Cardiac atrium fibroblast (primary cell): ENCODE measurements around the gene OPTC. TPM values are rescaled to one million over a fixed set of nuclear protein-coding genes. Genes with fewer than 3 reads are reported as not detected.

Experiments
- total RNA-seq: library from RNA; depleted of rRNA; stranded (reverse); fragments of >200 nt; gene quantifications from 2 replicates; pipeline ENCODE4 v1.2.3, GENCODE V29; 2015

OPTC gene, protein sequence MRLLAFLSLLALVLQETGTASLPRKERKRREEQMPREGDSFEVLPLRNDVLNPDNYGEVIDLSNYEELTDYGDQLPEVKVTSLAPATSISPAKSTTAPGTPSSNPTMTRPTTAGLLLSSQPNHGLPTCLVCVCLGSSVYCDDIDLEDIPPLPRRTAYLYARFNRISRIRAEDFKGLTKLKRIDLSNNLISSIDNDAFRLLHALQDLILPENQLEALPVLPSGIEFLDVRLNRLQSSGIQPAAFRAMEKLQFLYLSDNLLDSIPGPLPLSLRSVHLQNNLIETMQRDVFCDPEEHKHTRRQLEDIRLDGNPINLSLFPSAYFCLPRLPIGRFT
- total RNA-seq, result not detected in 2 replicates

DNA sequence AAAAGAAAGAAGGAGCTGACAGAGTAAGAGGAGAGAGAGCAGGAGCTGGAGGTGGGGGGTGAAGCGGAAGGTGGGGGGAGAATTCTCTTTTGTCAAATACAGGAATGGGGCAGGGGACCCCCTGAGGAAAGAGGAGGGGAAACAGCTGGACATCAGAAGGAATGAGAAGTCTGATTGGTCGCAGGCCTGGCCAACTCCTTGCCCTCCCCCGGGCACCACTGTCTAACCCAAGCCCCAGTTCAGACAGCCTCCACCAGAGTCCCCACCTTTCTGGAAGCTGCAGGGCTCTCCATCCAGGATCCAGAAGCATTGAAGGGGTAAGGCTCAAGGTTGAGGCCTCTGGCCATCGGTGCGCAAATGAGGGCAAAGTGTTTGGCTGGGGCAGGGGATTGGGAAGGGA lies at the start of gene OPTC:
OPTC (plus strand) TSS at position 253 of the 400 bp plus-strand sequence. CDS start 1,853 bp downstream, outside the sequence.

DNA sequence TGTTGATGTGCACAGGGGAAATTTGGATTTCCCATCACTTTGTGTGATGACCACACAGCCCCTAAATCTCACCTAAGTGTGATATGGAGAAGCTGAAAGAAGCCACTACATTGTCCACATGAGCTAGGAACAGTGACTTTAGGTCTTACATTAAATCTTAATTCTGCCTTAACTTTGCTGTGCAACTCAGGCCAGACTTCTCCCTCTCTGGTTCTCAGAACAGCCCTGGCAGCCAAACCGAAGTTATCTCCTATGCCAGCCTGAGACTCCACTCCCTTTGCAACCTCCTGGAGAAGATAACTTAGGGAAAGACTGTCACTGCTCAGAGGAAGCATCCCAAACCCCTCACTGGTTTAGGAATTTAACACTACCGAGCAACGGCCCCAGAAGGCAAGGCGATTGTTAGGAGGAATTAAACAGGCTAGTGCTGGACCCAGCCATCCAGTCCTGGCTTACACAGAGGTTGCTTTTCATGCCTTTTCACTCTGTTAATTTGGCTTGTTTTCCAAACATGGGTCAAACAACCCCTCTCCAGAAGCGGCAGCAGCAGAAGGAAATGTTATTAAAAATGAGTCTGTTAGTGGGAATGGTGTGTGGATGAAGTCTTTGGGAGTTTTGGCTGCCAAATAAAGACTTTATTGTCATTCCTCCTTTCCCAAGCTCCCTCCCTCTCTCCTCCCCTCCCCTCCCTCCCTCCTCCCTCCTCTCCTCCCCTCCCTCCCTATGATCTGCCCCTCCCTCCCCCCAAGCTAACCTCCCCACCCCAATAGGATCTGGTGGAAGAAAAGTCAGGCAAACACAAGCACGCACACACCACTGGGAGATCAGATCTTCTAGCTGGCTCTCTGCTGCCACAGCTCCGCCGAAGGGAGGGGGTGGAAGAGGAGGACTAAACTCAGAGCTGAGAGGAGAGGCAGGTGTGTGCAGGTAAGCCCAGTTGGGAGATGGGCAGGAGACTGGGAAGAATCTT lies 18.7 kb upstream of the OPTC start, which contains the start of gene PRELP:
PRELP (plus strand) TSS at position 795 of the 970 bp plus-strand sequence. CDS start 7,379 bp downstream, outside the sequence.

Other genes with a start within 250 kb of the OPTC start
- gene BTG2, start 188.6 kb upstream of the OPTC start, total RNA-seq, result 22.7 and 24.4 TPM in 2 replicates
- 16.1 and 39.9 TPM in 2 replicates for gene FMOD, start 143.0 kb upstream of the OPTC start, total RNA-seq
- 0.18 and 0.65 TPM in 2 replicates for gene PRELP, start 18.3 kb upstream of the OPTC start, total RNA-seq
- 44.8 and 62.0 TPM in 2 replicates for gene ATP2B4, start 132.7 kb downstream of the OPTC start, total RNA-seq